Measurements from ENCODE around the gene PTAFR.

The PTAFR gene

GRCh38 chr1:28178690-28179485 lies 2.4 kb upstream of the PTAFR start:
- in situ Hi-C loops (cut with HindIII; ENCODE audit: low sequenced_read_pairs) = no loop called here

- in situ Hi-C loops (cut with HindIII; ENCODE audit: low sequenced_read_pairs) = no loop called here
These were observed 470 bp downstream of the PTAFR start for GRCh38 chr1:28175955-28176485.

GRCh38 chr1:28173980-28174297 lies 2.6 kb downstream of the PTAFR start:
- in situ Hi-C loops (cut with HindIII; ENCODE audit: low sequenced_read_pairs) = no loop called here

GRCh38 chr1:28173151-28173979 lies 3.1 kb downstream of the PTAFR start:
- in situ Hi-C loops (cut with HindIII; ENCODE audit: low sequenced_read_pairs) = no loop called here

- in situ Hi-C loops (cut with HindIII; ENCODE audit: low sequenced_read_pairs) = no loop called here
These were observed 3.8 kb downstream of the PTAFR start for GRCh38 chr1:28172713-28173150.

- in situ Hi-C loops (cut with HindIII; ENCODE audit: low sequenced_read_pairs) = no loop called here
These were observed 5.2 kb downstream of the PTAFR start for GRCh38 chr1:28171246-28171645.

- in situ Hi-C loops (cut with HindIII; ENCODE audit: low sequenced_read_pairs) = no loop called here
These were observed 6.4 kb downstream of the PTAFR start for GRCh38 chr1:28170001-28170596.

- in situ Hi-C loops (cut with HindIII; ENCODE audit: low sequenced_read_pairs) = loop anchor here (10.0 kb wide), 1 partner anchor 329 kb away; the partner anchor contains the start of gene PPP1R8
These were observed 12.9 kb downstream of the PTAFR start for GRCh38 chr1:28163496-28164161.

GRCh38 chr1:28162151-28162550 lies 14.3 kb downstream of the PTAFR start:
- in situ Hi-C loops (cut with HindIII; ENCODE audit: low sequenced_read_pairs) = loop anchor here (10.0 kb wide), 1 partner anchor 327 kb away; the partner anchor contains the start of gene PPP1R8

GRCh38 chr1:28161751-28162150 lies 14.7 kb downstream of the PTAFR start:
- in situ Hi-C loops (cut with HindIII; ENCODE audit: low sequenced_read_pairs) = loop anchor here (10.0 kb wide), 1 partner anchor 327 kb away; the partner anchor contains the start of gene PPP1R8

- in situ Hi-C loops (cut with HindIII; ENCODE audit: low sequenced_read_pairs) = loop anchor here (10.0 kb wide), 1 partner anchor 326 kb away; the partner anchor contains the start of gene PPP1R8
These were observed 15.7 kb downstream of the PTAFR start for GRCh38 chr1:28160782-28161266.

GRCh38 chr1:28159680-28160079 lies 16.8 kb downstream of the PTAFR start:
- in situ Hi-C loops (cut with HindIII; ENCODE audit: low sequenced_read_pairs) = loop anchor here (10.0 kb wide), 1 partner anchor 325 kb away; the partner anchor contains the start of gene PPP1R8

- in situ Hi-C loops (cut with HindIII; ENCODE audit: low sequenced_read_pairs) = no loop called here
These were observed 17.2 kb downstream of the PTAFR start for GRCh38 chr1:28159243-28159642.

GRCh38 chr1:28157894-28158293 lies 18.6 kb downstream of the PTAFR start:
- in situ Hi-C loops (cut with HindIII; ENCODE audit: low sequenced_read_pairs) = no loop called here

- in situ Hi-C loops (cut with HindIII; ENCODE audit: low sequenced_read_pairs) = no loop called here
These were observed 19.7 kb downstream of the PTAFR start for GRCh38 chr1:28156821-28157220.

- in situ Hi-C loops (cut with HindIII; ENCODE audit: low sequenced_read_pairs) = no loop called here
These were observed 20.9 kb downstream of the PTAFR start for GRCh38 chr1:28155628-28156027.

GRCh38 chr1:28154078-28154594 lies 22.4 kb downstream of the PTAFR start:
- in situ Hi-C loops (cut with HindIII; ENCODE audit: low sequenced_read_pairs) = no loop called here

GRCh38 chr1:28150125-28150780 lies 26.2 kb downstream of the PTAFR start:
- in situ Hi-C loops (cut with HindIII; ENCODE audit: low sequenced_read_pairs) = no loop called here

GRCh38 chr1:28148880-28149195 lies 27.7 kb downstream of the PTAFR start:
- in situ Hi-C loops (cut with HindIII; ENCODE audit: low sequenced_read_pairs) = no loop called here

Measured in DLD1 (cell line).